Breast epithelium (tissue), 3 donors: Measurements from ENCODE around the gene ATXN10.

ENCODE experiments used
- CTCF ChIP-seq, 3 donors: fragments of 450-650 bp; IDR thresholded peaks; one replicate each; pipeline ENCODE4 v1.5.1; 2016 to 2017; ENCODE audit warnings: antibody characterized with exemption in 3 of 3, mild to moderate bottlenecking in 3 of 3, moderate library complexity in 3 of 3
- POLR2AphosphoS5 ChIP-seq, 3 donors: sonication (generic); formaldehyde crosslinking; IDR thresholded peaks; one replicate each; pipeline ENCODE4 v1.6.1; 2017; ENCODE audit warnings: antibody characterized with exemption in 3 of 3

DNA sequence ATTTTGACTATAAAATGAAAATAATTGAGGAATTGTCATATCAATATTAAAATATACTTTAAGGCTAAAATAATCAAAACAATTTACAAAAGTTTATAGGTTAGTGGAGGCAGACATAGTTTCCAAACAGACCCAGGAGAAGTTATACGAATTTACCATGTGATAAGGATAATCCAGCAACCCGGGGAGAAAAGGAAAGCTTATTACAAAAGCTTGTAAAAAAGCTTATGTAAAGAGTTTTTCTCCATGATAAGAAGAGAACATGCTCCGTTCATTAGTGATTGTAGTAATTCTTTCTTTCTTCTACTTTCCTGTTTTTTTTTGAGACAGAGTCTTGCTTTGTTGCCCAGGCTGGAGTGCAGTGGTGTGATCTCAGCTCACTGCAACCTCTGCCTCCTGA is 79.0 kb downstream of the ATXN10 start:
- TF ChIP-seq CTCF (IDR thresholded peaks at IDR 0.05) (no peak), POLR2AphosphoS5 (IDR thresholded peaks at IDR 0.05) (no peak)
